ENCODE results near the gene WDHD1.

DNA sequence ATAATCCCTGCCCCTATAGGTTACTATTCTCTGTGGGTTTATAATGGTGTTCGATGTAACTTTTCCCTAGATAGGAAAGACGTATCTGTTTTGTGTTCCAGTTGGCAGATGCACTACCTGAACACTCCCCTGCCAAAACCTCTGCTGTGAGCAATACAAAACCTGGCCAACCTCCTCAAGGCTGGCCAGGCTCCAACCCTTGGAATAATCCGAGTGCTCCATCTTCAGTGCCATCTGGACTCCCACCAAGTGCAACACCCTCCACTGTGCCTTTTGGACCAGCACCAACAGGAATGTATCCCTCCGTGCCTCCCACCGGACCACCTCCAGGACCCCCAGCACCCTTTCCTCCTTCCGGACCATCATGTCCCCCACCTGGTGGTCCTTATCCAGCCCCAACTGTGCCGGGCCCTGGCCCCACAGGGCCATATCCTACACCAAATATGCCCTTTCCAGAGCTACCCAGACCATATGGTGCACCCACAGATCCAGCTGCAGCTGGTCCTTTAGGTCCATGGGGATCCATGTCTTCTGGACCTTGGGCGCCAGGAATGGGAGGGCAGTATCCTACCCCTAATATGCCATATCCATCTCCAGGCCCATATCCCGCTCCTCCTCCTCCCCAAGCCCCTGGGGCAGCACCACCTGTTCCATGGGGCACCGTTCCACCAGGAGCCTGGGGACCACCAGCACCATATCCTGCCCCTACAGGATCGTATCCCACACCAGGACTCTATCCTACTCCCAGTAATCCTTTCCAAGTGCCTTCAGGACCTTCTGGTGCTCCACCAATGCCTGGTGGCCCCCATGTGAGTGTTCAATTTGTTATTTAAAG lies 35.8 kb upstream of the WDHD1 start:
- TF ChIP-seq POLR2AphosphoS5 (IDR thresholded peaks at IDR 0.05; ENCODE audit: low read depth, low read length) (no peak), FOXP2 (optimal IDR thresholded peaks at IDR 0.05; ENCODE audit: borderline replicate concordance, extremely low read depth, extremely low read length, insufficient read depth) (no peak), TAF1 (IDR thresholded peaks at IDR 0.05; ENCODE audit: borderline replicate concordance, insufficient read depth, low read length) (no peak), SIN3A (IDR thresholded peaks at IDR 0.05; ENCODE audit: borderline replicate concordance, insufficient read depth, low read length) (no peak)
